Gastroesophageal sphincter (tissue), 3 donors: Measurements from ENCODE around the gene LYSMD3.

ENCODE experiments used
- CTCF ChIP-seq, 4 experiments: fragments of 200-600 bp in 2 of 4; fragments of 450-650 bp in 2 of 4; sonication (generic) in 1 of 4; IDR thresholded peaks; one replicate each; pipeline ENCODE4 v1.5.1; 2017 to 2019; ENCODE audit warnings: antibody characterized with exemption in 4 of 4, mild to moderate bottlenecking in 2 of 4, moderate library complexity in 2 of 4
- EP300 ChIP-seq: sonication (generic); formaldehyde crosslinking; IDR thresholded peaks from one replicate; pipeline ENCODE4 v1.6.1; 2017; ENCODE audit warnings: antibody characterized with exemption, mild to moderate bottlenecking
- POLR2A ChIP-seq, 2 donors: fragments of 450-650 bp; IDR thresholded peaks; one replicate each; pipeline ENCODE4 v1.6.1; 2017; ENCODE audit warnings: antibody characterized with exemption in 2 of 2, mild to moderate bottlenecking in 2 of 2, moderate library complexity in 1 of 2
- POLR2AphosphoS5 ChIP-seq: sonication (generic); formaldehyde crosslinking; IDR thresholded peaks from one replicate; pipeline ENCODE4 v1.6.1; 2017; ENCODE audit warnings: antibody characterized with exemption

- no peak for TF ChIP-seq CTCF (IDR thresholded peaks at IDR 0.05)
- no peak for TF ChIP-seq POLR2A (IDR thresholded peaks at IDR 0.05)
- no peak for TF ChIP-seq EP300
- TF ChIP-seq POLR2AphosphoS5 = no peak
These were observed 1.5 kb upstream of the LYSMD3 start for GRCh38 chr5:90530736-90531487.
